Right renal cortex interstitium (tissue), 3 donors: ENCODE results near the gene KCNT2. TPM values are rescaled to one million over a fixed set of nuclear protein-coding genes. Genes with fewer than 3 reads are reported as not detected.

ENCODE experiments used
- DNase-seq, 3 donors: peaks; one replicate each; pipeline ENCODE4 v3.0.0-alpha.2; 2013; ENCODE audit warnings: low read depth in 3 of 3, low spot score in 2 of 3
- polyA plus RNA-seq, 3 donors: library from polyadenylated mRNA; unstranded; fragments of 120-200 nt; gene quantifications; one replicate each; pipeline ENCODE4 v1.2.1, GENCODE V29; 2013; ENCODE audit not compliant: insufficient read length in 3 of 3

The KCNT2 gene
- polyA plus RNA-seq, 3 donors, result 8.4 to 10.5 (median 10.0) TPM

DNA sequence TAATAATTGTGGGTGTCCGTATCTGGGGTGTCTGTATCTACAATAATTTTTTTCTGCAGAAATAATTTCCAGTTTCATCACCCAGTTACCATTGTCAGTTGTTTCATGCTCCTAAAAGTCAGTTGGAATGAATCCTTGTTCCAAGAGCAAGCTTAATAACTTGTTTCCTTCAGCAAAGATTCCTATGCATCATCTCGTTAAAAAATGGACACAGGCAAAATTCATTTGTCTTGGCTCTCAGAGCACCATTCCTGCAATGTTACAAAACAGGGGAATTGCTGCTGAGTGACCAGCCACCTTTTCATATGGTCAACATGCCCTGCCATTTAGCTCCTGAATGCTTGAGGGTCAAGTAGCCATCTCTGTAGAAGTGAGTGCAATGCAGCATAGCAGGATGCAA lies 393.4 kb downstream of the KCNT2 start:
- DNase-seq, result no peak

DNA sequence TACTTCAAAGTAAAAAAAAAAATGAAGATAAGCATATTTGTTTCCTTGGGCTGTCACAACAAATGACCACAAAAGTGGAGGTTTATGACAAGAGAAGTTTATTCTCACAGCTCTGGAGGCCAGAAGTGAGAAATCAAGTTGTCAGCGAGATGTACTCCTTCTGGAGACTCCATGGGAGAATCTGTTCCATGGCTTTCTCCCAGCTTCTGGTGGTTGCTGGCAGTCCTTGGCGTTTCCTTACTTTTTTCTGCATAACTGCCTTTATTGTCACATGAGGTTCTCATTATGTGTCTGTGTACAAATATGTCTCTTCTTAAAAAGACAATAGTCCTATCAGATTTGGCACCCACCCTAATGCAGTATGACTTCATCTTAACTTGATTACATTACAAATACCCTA lies 398.3 kb downstream of the KCNT2 start:
- peak in 2 of 3 donors; percentile 7 to 10 for DNase-seq

GRCh38 chr1:196209265-196209664 lies 399.0 kb downstream of the KCNT2 start:
- no peak for DNase-seq

- DNase-seq, result no peak
These were observed 400.5 kb downstream of the KCNT2 start for GRCh38 chr1:196207612-196208217.

- no peak for DNase-seq
These were observed 402.4 kb downstream of the KCNT2 start for GRCh38 chr1:196205882-196206281.

- DNase-seq, result no peak
These were observed 411.8 kb downstream of the KCNT2 start for GRCh38 chr1:196196486-196196885.

DNA sequence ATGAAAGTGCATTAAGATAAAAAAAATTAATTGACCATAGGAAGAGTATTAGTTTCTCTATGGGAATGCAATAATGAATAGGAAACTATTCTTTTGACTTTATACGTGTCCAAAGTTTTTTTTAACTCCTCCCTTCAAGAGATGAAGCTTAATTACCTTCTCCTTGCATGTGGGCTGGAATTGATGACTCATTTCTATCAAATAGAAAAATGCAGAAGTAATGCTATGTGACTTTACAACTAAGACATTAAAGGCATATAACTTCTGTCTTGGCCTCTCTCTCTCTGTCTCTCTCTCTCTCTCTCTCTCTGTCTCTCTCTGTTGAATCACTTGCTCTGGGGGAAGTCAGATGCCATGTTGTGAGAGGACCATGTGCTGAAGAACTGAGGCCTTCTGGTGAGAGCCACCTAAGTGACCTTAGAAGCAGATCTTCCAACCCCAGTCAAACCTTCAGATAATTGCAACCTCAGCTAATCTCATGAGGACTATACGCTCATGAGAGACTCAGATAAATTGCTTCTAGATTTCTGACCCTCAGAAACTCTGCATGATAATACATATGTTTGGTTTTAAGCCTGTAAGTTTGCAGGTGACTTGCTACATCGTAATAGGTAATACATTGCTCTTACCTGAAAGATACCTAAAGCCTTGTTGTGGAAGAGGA lies 414.2 kb downstream of the KCNT2 start:
- DNase-seq, result no peak

DNA sequence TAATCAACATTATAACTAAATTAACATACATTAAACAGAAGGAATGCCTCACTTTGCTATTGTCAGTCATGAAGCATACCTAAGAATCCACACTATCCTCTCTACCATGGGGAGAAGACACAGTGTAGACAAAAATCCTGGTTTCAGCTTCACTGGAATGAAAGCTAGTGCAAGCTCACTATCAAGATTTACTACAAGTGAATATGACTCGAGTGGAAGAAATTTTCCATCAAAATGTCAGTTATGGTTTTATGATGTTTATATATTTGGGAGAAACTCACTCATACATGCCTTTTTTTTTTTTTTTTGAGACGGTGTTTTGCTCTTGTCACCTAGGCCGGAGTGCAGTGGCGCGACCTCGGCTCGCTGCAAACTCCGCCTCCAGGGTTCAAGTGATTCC lies 424.3 kb downstream of the KCNT2 start:
- no peak for DNase-seq

- DNase-seq, result no peak
These were observed 426.7 kb downstream of the KCNT2 start for GRCh38 chr1:196181594-196181878.

GRCh38 chr1:196180847-196181593 lies 427.2 kb downstream of the KCNT2 start:
- DNase-seq, result peak in 1 of 3 donors; percentile 1

GRCh38 chr1:196178083-196178635 lies 430.1 kb downstream of the KCNT2 start:
- no peak for DNase-seq

Other genes starting within 250 kb of the KCNT2 start
- 10 to 100 TPM; 26.2 to 43.7 (median 32.9) TPM for gene CFH, start 43.6 kb upstream of the KCNT2 start, polyA plus RNA-seq
- under 1 TPM; 0.17 to 0.28 (median 0.22) TPM for gene CFHR3, start 166.4 kb upstream of the KCNT2 start, polyA plus RNA-seq
- gene CFHR1, start 211.3 kb upstream of the KCNT2 start, polyA plus RNA-seq, result under 1 TPM; 0.21 to 0.42 (median 0.22) TPM